Neural progenitor cell (in vitro differentiated cells): Measurements from ENCODE around the gene TET2. TPM values are rescaled to one million over a fixed set of nuclear protein-coding genes. Genes with fewer than 3 reads are reported as not detected.

Experiments
- DNase-seq: peaks from one replicate; pipeline ENCODE4 v3.0.0-alpha.2; 2016; ENCODE audit warnings: low spot score
- H2AFZ ChIP-seq: fragments of 200-600 bp; sonication (generic); replicated peaks from 2 replicates; pipeline ENCODE4 v1.6.1; 2016; ENCODE audit warnings: antibody characterized with exemption
- H3F3A ChIP-seq: fragments of 200-600 bp; sonication (generic); 2 replicates; pipeline ENCODE4 v1.6.1; 2016; ENCODE audit warnings: antibody characterized with exemption, low read depth
- H3K27ac ChIP-seq: fragments of 200-600 bp; sonication (generic); 2 replicates; pipeline ENCODE4 v1.5.1; 2016; ENCODE audit warnings: mild to moderate bottlenecking
- H3K27me3 ChIP-seq: fragments of 200-600 bp; sonication (generic); 2 replicates; pipeline ENCODE4 v1.6.1; 2016; ENCODE audit warnings: mild to moderate bottlenecking, moderate library complexity
- H3K36me3 ChIP-seq: fragments of 200-600 bp; sonication (generic); 2 replicates; pipeline ENCODE4 v1.5.1; 2016
- H3K4me1 ChIP-seq: fragments of 200-600 bp; sonication (generic); 2 replicates; pipeline ENCODE4 v1.6.1; 2016; ENCODE audit warnings: mixed run types
- H3K4me2 ChIP-seq: fragments of 200-600 bp; sonication (generic); 2 replicates; pipeline ENCODE4 v1.6.1; 2016
- H3K4me3 ChIP-seq: fragments of 200-600 bp; sonication (generic); 2 replicates; pipeline ENCODE4 v1.5.1; 2016
- H3K79me2 ChIP-seq: fragments of 200-600 bp; sonication (generic); 2 replicates; pipeline ENCODE4 v1.6.1; 2016; ENCODE audit warnings: low read depth
- H3K9ac ChIP-seq: fragments of 200-600 bp; sonication (generic); 2 replicates; pipeline ENCODE4 v1.6.1; 2016
- H3K9me3 ChIP-seq: fragments of 200-600 bp; sonication (generic); 2 replicates; pipeline ENCODE4 v1.5.1; 2016; ENCODE audit warnings: low read depth
- H4K20me1 ChIP-seq: fragments of 200-600 bp; sonication (generic); 2 replicates; pipeline ENCODE4 v1.6.1; 2016; ENCODE audit warnings: low read depth
- H3K27ac Mint-ChIP-seq: 3 replicates; pipeline ENCODE4 v1.8.0; 2021; ENCODE audit warnings: mixed read lengths
- H3K27me3 Mint-ChIP-seq: 2 replicates; pipeline ENCODE4 v1.8.0; 2022; ENCODE audit warnings: low read depth, mild to moderate bottlenecking, inconsistent platforms, moderate library complexity, mixed read lengths; ENCODE audit not compliant: insufficient read depth
- H3K36me3 Mint-ChIP-seq: 3 replicates; pipeline ENCODE4 v1.8.0; 2021; ENCODE audit warnings: mixed read lengths
- H3K4me1 Mint-ChIP-seq: 3 replicates; pipeline ENCODE4 v1.8.0; 2021; ENCODE audit warnings: mixed read lengths
- H3K4me3 Mint-ChIP-seq: 3 replicates; pipeline ENCODE4 v1.8.0; 2021; ENCODE audit warnings: mild to moderate bottlenecking, moderate library complexity, mixed read lengths
- H3K9me3 Mint-ChIP-seq: 3 replicates; pipeline ENCODE4 v1.8.0; 2020; ENCODE audit warnings: mixed read lengths
- CTCF ChIP-seq: fragments of 200-600 bp; sonication (generic); IDR thresholded peaks from 2 replicates; pipeline ENCODE4 v1.5.1; 2017; ENCODE audit warnings: antibody characterized with exemption, mild to moderate bottlenecking
- EZH2 ChIP-seq: fragments of 200-600 bp; sonication (generic); IDR thresholded peaks from 2 replicates; pipeline ENCODE4 v1.6.1; 2017; ENCODE audit warnings: antibody characterized with exemption, mild to moderate bottlenecking, moderate library complexity
- EZH2phosphoT487 ChIP-seq: fragments of 200-600 bp; sonication (generic); IDR thresholded peaks from 2 replicates; pipeline ENCODE4 v1.6.1; 2017; ENCODE audit warnings: antibody characterized with exemption
- total RNA-seq: library from RNA; depleted of rRNA; stranded (reverse); fragments of >200 nt; gene quantifications from 2 replicates; pipeline ENCODE4 v1.2.3, GENCODE V29; 2015; ENCODE audit warnings: low replicate concordance

Gene TET2
- total RNA-seq, 1 donor from 2014 or later = 17.0 TPM

GRCh38 chr4:105147016-105147552 is 408 bp downstream of the TET2 start:
- Mint-ChIP-seq H3K27ac (peak overlapping the region; percentile 98), H3K4me1 (peaks cover 24% of the 10 kb centered on the region), H3K36me3 (peaks cover 3% of the 10 kb centered on the region), H3K9me3 (peaks cover 2% of the 10 kb centered on the region), H3K4me3 (peak overlapping the region; percentile 97), H3K27me3 (peaks cover 12% of the 10 kb centered on the region)
- Histone ChIP-seq H3K4me2 (peak overlapping the region; percentile 99), H3F3A (peaks cover 7% of the 10 kb centered on the region), H3K4me3 (peak overlapping the region; percentile 99), H3K9me3 (no peaks in the 10 kb centered on the region), H2AFZ (peak overlapping the region; percentile 98), H3K9ac (peak overlapping the region; percentile 75), H3K4me1 (peaks cover 10% of the 10 kb centered on the region), H3K79me2 (peaks cover 38% of the 10 kb centered on the region), H4K20me1 (peaks cover 19% of the 10 kb centered on the region), H3K27me3 (peaks cover 71% of the 10 kb centered on the region), H3K36me3 (no peaks in the 10 kb centered on the region), H3K27ac (no peak overlapping the region)
- no peak for TF ChIP-seq EZH2phosphoT487
- TF ChIP-seq EZH2 = no peak
- TF ChIP-seq CTCF = no peak
- DNase-seq = no peak

- Histone ChIP-seq H3K9ac (peak overlapping the region; percentile 75), H4K20me1 (peaks cover 19% of the 10 kb centered on the region), H3K4me2 (peak overlapping the region; percentile 99), H2AFZ (peak overlapping the region; percentile 98), H3K36me3 (no peaks in the 10 kb centered on the region), H3K4me1 (peaks cover 10% of the 10 kb centered on the region), H3K4me3 (peak overlapping the region; percentile 99), H3K79me2 (peaks cover 39% of the 10 kb centered on the region), H3F3A (peaks cover 7% of the 10 kb centered on the region), H3K9me3 (no peaks in the 10 kb centered on the region), H3K27ac (no peak overlapping the region), H3K27me3 (peaks cover 65% of the 10 kb centered on the region)
- DNase-seq = peak; percentile 58
- Mint-ChIP-seq H3K36me3 (peaks cover 3% of the 10 kb centered on the region), H3K27ac (peak overlapping the region; percentile 98), H3K4me1 (peaks cover 24% of the 10 kb centered on the region), H3K27me3 (peaks cover 12% of the 10 kb centered on the region), H3K4me3 (peak overlapping the region; percentile 97), H3K9me3 (peaks cover 2% of the 10 kb centered on the region)
- TF ChIP-seq EZH2phosphoT487 (no peak), CTCF (no peak), EZH2 (no peak)
These were observed 981 bp downstream of the TET2 start for GRCh38 chr4:105147553-105148161.

GRCh38 chr4:105148356-105148755 is 1.7 kb downstream of the TET2 start:
- Histone ChIP-seq H3K4me1 (peaks cover 10% of the 10 kb centered on the region), H3F3A (peaks cover 7% of the 10 kb centered on the region), H3K36me3 (no peaks in the 10 kb centered on the region), H3K27ac (no peak overlapping the region), H3K9ac (no peak overlapping the region), H3K4me2 (peak overlapping the region; percentile 99), H2AFZ (no peak overlapping the region), H3K79me2 (peaks cover 41% of the 10 kb centered on the region), H4K20me1 (peaks cover 19% of the 10 kb centered on the region), H3K9me3 (no peaks in the 10 kb centered on the region), H3K27me3 (peaks cover 58% of the 10 kb centered on the region), H3K4me3 (peak overlapping the region; percentile 99)
- no peak for DNase-seq
- Mint-ChIP-seq H3K27ac (peak overlapping the region; percentile 57), H3K36me3 (peaks cover 7% of the 10 kb centered on the region), H3K4me3 (peak overlapping the region; percentile 97), H3K9me3 (peaks cover 5% of the 10 kb centered on the region), H3K27me3 (peaks cover 12% of the 10 kb centered on the region), H3K4me1 (peaks cover 20% of the 10 kb centered on the region)
- no peak for TF ChIP-seq EZH2phosphoT487
- TF ChIP-seq EZH2 = no peak
- TF ChIP-seq CTCF = no peak
